Gastrocnemius medialis (tissue), 4 donors: Measurements from ENCODE around the gene BAHCC1.

Experiments used
- CTCF ChIP-seq, 5 experiments: fragments of 450-650 bp in 3 of 5; fragments of 200-600 bp in 2 of 5; sonication (generic) in 2 of 5; IDR thresholded peaks in 4 of 5; conservative IDR thresholded peaks in 1 of 5; 1 replicate in 4 of 5; 2 replicates in 1 of 5; pipeline ENCODE4 v1.5.1; 2016 to 2019; ENCODE audit warnings: antibody characterized with exemption in 5 of 5, mild to moderate bottlenecking in 3 of 5, moderate library complexity in 3 of 5
- POLR2A ChIP-seq, 2 donors: fragments of 450-650 bp; IDR thresholded peaks; one replicate each; pipeline ENCODE4 v1.6.1; 2017; ENCODE audit warnings: antibody characterized with exemption in 2 of 2, mild to moderate bottlenecking in 2 of 2, moderate library complexity in 2 of 2

GRCh38 chr17:81374890-81375289 lies 20.4 kb upstream of the BAHCC1 start:
- TF ChIP-seq CTCF (IDR thresholded peaks at IDR 0.05 in 4 of 5, conservative IDR thresholded peaks at IDR 0.05 in 1 of 5) (no peak), POLR2A (IDR thresholded peaks at IDR 0.05) (no peak)
